WTC11 (cell line): ENCODE results near the gene DNM3. TPM values are rescaled to one million over a fixed set of nuclear protein-coding genes. Genes with fewer than 3 reads are reported as not detected.

ENCODE experiments used
- ATAC-seq: fragments of 200-7000 bp; cut with Tn5 transposase; 2 replicates; pipeline ENCODE4 v1.10.0; 2021; ENCODE audit warnings: mild to moderate bottlenecking, moderate library complexity
- CTCF ChIA-PET: fragments of 300-600 bp; sonication (Branson Sonifier 250); formaldehyde crosslinking; loops from one replicate; lab custom pipeline; 2021; ENCODE audit warnings: antibody characterized with exemption; lab: Charles Lee
- POLR2A ChIA-PET: fragments of 350-600 bp; sonication (Branson Sonifier 250); formaldehyde crosslinking; loops from one replicate; lab custom pipeline; 2021; ENCODE audit warnings: antibody characterized with exemption; lab: Charles Lee
- DNase-seq: peaks from one replicate; pipeline ENCODE4 v3.0.0; 2021; ENCODE audit warnings: low spot score
- H3K27ac Mint-ChIP-seq: 2 replicates; pipeline ENCODE4 v1.8.0; 2021; ENCODE audit warnings: mixed read lengths
- H3K27me3 Mint-ChIP-seq: 2 replicates; pipeline ENCODE4 v1.8.0; 2021; ENCODE audit warnings: low read depth, mild to moderate bottlenecking, moderate library complexity, mixed read lengths
- H3K36me3 Mint-ChIP-seq: 2 replicates; pipeline ENCODE4 v1.8.0; 2021; ENCODE audit warnings: mixed read lengths
- H3K4me1 Mint-ChIP-seq: 2 replicates; pipeline ENCODE4 v1.8.0; 2022; ENCODE audit warnings: mixed read lengths
- H3K4me3 Mint-ChIP-seq: 2 replicates; pipeline ENCODE4 v1.8.0; 2021; ENCODE audit warnings: mild to moderate bottlenecking, moderate library complexity, mixed read lengths
- H3K9me3 Mint-ChIP-seq: 2 replicates; pipeline ENCODE4 v1.8.0; 2021; ENCODE audit warnings: mixed read lengths
- AR ChIP-seq: fragments of 250-450 bp; sonication (Bioruptor Pico); IDR thresholded peaks from 2 replicates; pipeline ENCODE4 v1.9.0; 2021; ENCODE audit warnings: mild to moderate bottlenecking
- ATF3 ChIP-seq: sonication (generic); formaldehyde crosslinking; conservative IDR thresholded peaks from 2 replicates; pipeline ENCODE4 v1.8.1; 2022; ENCODE audit warnings: mild to moderate bottlenecking, missing genetic modification reagents
- CTCF ChIP-seq: fragments of 200-600 bp; IDR thresholded peaks from 2 replicates; pipeline ENCODE4 v1.8.0; 2022; ENCODE audit warnings: antibody characterized with exemption
- ERG ChIP-seq: fragments of 250-450 bp; sonication (Bioruptor Pico); IDR thresholded peaks from 2 replicates; pipeline ENCODE4 v1.8.0; 2021; ENCODE audit warnings: mild to moderate bottlenecking
- FOXP1 ChIP-seq: sonication (generic); formaldehyde crosslinking; IDR thresholded peaks from 2 replicates; pipeline ENCODE4 v1.8.0; 2022; ENCODE audit warnings: missing genetic modification reagents, mild to moderate bottlenecking, moderate library complexity, borderline replicate concordance
- FOXP4 ChIP-seq: sonication (generic); formaldehyde crosslinking; IDR thresholded peaks from 2 replicates; pipeline ENCODE4 v1.8.0; 2022; ENCODE audit warnings: mild to moderate bottlenecking, missing genetic modification reagents
- NR2C2 ChIP-seq: sonication (generic); formaldehyde crosslinking; IDR thresholded peaks from 2 replicates; pipeline ENCODE4 v1.8.0; 2022; ENCODE audit warnings: mild to moderate bottlenecking, missing genetic modification reagents
- NR3C1 ChIP-seq: sonication (generic); formaldehyde crosslinking; conservative IDR thresholded peaks from 2 replicates; pipeline ENCODE4 v1.8.1; 2023; ENCODE audit warnings: low read depth, mild to moderate bottlenecking, missing genetic modification reagents
- OVOL2 ChIP-seq: fragments of 250-450 bp; sonication (Bioruptor Pico); IDR thresholded peaks from 2 replicates; pipeline ENCODE4 v1.9.0; 2021; ENCODE audit warnings: mild to moderate bottlenecking, borderline replicate concordance
- PRRX2 ChIP-seq: fragments of 250-450 bp; sonication (Bioruptor Pico); IDR thresholded peaks from 2 replicates; pipeline ENCODE4 v1.8.0; 2021; ENCODE audit warnings: mild to moderate bottlenecking
- SP1 ChIP-seq: sonication (generic); formaldehyde crosslinking; conservative IDR thresholded peaks from 2 replicates; pipeline ENCODE4 v1.8.1; 2022; ENCODE audit warnings: missing genetic modification reagents
- STAT6 ChIP-seq: sonication (generic); formaldehyde crosslinking; conservative IDR thresholded peaks from 2 replicates; pipeline ENCODE4 v1.8.1; 2023; ENCODE audit warnings: mild to moderate bottlenecking, low read depth, missing genetic modification reagents, moderate library complexity
- TEAD1 ChIP-seq: sonication (generic); formaldehyde crosslinking; IDR thresholded peaks from 2 replicates; pipeline ENCODE4 v1.8.0; 2022; ENCODE audit warnings: mild to moderate bottlenecking, missing genetic modification reagents
- TEAD4 ChIP-seq: sonication (generic); formaldehyde crosslinking; IDR thresholded peaks from 2 replicates; pipeline ENCODE4 v1.8.0; 2022; ENCODE audit warnings: mild to moderate bottlenecking, missing genetic modification reagents
- ZMAT4 ChIP-seq: fragments of 250-450 bp; sonication (Bioruptor Pico); IDR thresholded peaks from 2 replicates; pipeline ENCODE4 v1.9.0; 2021; ENCODE audit warnings: mild to moderate bottlenecking
- ZNF396 ChIP-seq: fragments of 250-450 bp; sonication (Bioruptor Pico); IDR thresholded peaks from 2 replicates; pipeline ENCODE4 v1.8.0; 2021; ENCODE audit warnings: mild to moderate bottlenecking, moderate library complexity, borderline replicate concordance
- ZNF416 ChIP-seq: fragments of 250-450 bp; sonication (Bioruptor Pico); IDR thresholded peaks from 2 replicates; pipeline ENCODE4 v1.9.0; 2021; ENCODE audit warnings: mild to moderate bottlenecking, inconsistent platforms
- total RNA-seq: library from RNA; stranded (reverse); gene quantifications from 3 replicates; pipeline ENCODE4 v1.2.3, GENCODE V29; 2021

The DNM3 gene
- total RNA-seq, 1 experiment from 2014 or later = 1.9 TPM

GRCh38 chr1:172320733-172321132 lies 479.4 kb downstream of the DNM3 start (continued):
- TF ChIP-seq FOXP1 (CRISPR knock-in tag) (no peak), AR (CRISPR knock-in tag) (no peak), PRRX2 (CRISPR knock-in tag) (no peak), NR2C2 (no peak), TEAD1 (CRISPR knock-in tag) (no peak), SP1 (CRISPR knock-in tag) (no peak), ZNF416 (CRISPR knock-in tag) (no peak), OVOL2 (CRISPR knock-in tag) (no peak), TEAD4 (no peak)
- TF ChIP-seq, all 79 proteins: peak for 0

- no peaks in the 10 kb centered on the region for H3K27me3 Mint-ChIP-seq
- no peak for DNase-seq
- H3K36me3 Mint-ChIP-seq = no peaks in the 10 kb centered on the region
- no peak overlapping the region for H3K4me3 Mint-ChIP-seq
- no peak for ATAC-seq
- POLR2A ChIA-PET = no interaction called here
- H3K27ac Mint-ChIP-seq = no peak overlapping the region
- TF ChIP-seq ATF3 (CRISPR knock-in tag) = no peak
- TF ChIP-seq CTCF = no peak
- no peak for TF ChIP-seq FOXP4 (CRISPR knock-in tag)
- no peak for TF ChIP-seq OVOL2 (CRISPR knock-in tag)
- no peak for TF ChIP-seq NR3C1 (CRISPR knock-in tag)
- TF ChIP-seq STAT6 (CRISPR knock-in tag) = no peak
- no peak for TF ChIP-seq ERG (CRISPR knock-in tag)
- TF ChIP-seq ZNF396 (CRISPR knock-in tag) = no peak
- no peak for TF ChIP-seq ZMAT4 (CRISPR knock-in tag)
- CTCF ChIA-PET = no interaction called here
- H3K9me3 Mint-ChIP-seq = no peaks in the 10 kb centered on the region
- no peaks in the 10 kb centered on the region; the same call in 1 of the 2 replicates for H3K4me1 Mint-ChIP-seq
Observed at GRCh38 chr1:172321451-172321850, 480.2 kb downstream of the DNM3 start.
